AG09309 (cell line): Measurements from ENCODE around the gene KEAP1.
"Not testable (repeated sequence)": the region's sequence is repeated elsewhere in the genome, so short reads cannot be mapped to it uniquely, and the experiment has no call there.

ENCODE experiments used
- DNase-seq: peaks from one replicate; pipeline ENCODE4 v3.0.0-alpha.2; 2010; ENCODE audit warnings: low read depth
- H3K4me3 ChIP-seq: 2 replicates; pipeline ENCODE4 v1.5.1; 2011; ENCODE audit warnings: mild to moderate bottlenecking, low read depth, low read length, moderate library complexity; ENCODE audit not compliant: control insufficient read depth
- TF ChIP-seq, protein P1 (sequence below): IDR thresholded peaks from 2 replicates; pipeline ENCODE4 v1.5.1; 2011; ENCODE audit warnings: mild to moderate bottlenecking, low read depth, low read length, inconsistent platforms; ENCODE audit not compliant: insufficient read depth, control insufficient read depth; ENCODE audit errors: missing control alignments

KEAP1 gene

DNA sequence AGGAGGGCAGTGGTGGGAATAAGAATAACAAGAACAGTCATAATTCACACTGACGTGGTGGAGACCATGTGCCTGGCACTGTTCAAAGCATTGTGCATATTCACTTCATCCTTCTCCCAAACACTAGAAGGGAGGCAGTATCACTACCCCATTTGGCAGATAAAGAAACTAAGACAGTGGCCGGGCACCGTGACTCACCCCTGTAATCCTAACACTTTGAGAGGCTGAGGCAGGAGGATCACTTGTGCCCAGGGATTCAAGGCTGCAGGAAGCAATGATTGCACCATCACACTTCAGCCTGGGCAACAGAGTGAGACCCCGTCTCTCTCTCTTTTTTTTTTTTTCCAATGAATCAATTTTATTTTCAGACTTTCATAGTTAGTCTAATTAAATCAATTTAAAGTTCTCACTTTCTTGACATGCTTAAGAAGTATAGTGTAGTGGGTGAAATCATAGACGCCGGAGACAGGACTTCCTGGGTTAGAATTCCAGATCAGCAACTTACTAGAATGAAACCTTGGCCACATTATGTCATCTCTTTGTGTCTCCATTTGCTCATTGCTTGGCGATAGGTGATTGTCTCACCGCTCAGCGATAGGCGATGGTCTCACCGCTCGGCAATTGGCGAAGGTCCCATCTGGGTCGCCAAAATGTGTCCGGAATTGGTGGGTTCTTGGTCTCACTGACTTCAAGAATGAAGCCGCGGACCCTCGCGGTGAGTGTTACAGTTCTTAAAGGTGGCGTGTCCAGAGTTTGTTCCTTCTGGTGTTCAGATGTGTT, 35.2 kb upstream of the KEAP1 start:
- no peak overlapping the region for H3K4me3 ChIP-seq
- no peak for DNase-seq
- TF ChIP-seq, protein P1, sequence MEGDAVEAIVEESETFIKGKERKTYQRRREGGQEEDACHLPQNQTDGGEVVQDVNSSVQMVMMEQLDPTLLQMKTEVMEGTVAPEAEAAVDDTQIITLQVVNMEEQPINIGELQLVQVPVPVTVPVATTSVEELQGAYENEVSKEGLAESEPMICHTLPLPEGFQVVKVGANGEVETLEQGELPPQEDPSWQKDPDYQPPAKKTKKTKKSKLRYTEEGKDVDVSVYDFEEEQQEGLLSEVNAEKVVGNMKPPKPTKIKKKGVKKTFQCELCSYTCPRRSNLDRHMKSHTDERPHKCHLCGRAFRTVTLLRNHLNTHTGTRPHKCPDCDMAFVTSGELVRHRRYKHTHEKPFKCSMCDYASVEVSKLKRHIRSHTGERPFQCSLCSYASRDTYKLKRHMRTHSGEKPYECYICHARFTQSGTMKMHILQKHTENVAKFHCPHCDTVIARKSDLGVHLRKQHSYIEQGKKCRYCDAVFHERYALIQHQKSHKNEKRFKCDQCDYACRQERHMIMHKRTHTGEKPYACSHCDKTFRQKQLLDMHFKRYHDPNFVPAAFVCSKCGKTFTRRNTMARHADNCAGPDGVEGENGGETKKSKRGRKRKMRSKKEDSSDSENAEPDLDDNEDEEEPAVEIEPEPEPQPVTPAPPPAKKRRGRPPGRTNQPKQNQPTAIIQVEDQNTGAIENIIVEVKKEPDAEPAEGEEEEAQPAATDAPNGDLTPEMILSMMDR = no peak

DNA sequence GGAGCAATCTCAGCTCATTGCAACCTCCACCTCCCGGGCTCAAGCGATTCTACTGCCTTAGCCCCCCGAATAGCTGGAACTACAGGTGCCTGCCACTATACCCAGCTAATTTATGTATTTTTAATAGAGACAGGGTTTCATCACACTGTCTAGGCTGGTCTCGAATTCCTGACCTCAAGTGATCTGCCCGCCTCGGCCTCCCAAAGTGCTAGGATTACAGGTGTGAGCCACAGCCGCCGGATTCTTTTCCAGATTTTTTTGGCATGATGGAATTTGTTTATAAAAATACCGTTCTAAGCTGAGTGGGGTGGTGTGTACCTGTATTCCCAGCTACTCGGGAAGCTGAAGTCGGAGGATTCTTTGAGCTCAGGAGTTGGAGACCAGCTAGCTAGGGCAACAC, 34.5 kb upstream of the KEAP1 start:
- TF ChIP-seq, protein P1 = no peak
- no peak overlapping the region for H3K4me3 ChIP-seq
- no peak for DNase-seq

DNA sequence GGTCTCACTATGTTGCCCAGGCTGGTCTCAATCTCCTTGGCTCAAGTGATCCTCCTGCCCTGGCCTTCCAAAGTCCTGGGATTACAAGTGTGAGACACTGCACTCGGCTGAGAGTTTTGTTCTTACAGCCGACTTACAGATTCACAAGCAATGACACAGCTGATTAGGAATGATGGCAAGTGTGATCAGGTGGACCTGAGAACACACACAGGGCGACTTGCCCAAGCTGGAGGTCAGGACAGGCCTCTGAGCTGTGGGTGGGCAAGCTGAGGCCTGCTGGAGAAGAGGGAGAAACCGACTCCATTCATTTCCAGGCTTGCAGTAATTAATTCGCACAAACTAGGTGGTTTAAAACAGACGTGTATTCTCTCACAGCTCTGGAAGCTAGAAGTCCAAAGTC, 32.5 kb upstream of the KEAP1 start:
- DNase-seq = no peak
- TF ChIP-seq, protein P1 = no peak
- H3K4me3 ChIP-seq = no peak overlapping the region

DNA sequence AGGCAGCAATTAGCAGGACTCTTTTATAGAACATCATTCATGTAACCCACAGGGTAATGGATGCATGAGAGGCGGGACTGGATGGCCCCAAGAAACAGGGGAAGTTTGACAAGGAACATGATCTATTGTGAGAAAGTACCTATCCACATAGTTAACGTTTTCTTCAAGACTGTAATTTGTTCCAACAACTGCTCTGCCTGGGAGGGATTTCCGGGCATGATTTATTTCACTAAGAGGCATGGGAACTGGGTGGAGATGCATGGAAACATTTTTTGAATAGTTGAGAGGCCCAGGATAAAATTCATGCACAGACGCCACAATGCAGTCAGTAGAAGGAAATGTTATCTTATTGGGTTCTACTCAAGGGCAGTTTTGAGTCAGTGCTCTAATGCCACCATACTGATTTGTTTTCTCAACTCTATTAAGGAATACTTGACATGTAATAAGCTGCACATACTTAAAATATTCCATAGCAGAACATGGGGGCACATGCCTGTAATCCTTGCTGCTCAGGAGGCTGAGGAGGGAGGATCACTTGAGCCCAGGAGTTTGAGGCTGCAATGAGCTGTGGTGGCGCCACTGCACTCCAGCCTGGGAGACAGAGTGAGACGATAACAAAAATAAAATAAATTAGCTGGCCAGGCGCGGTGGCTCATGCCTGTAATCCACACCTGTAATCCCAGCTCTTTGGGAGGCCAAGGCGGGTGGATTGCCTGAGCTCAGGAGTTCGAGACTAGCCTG, 30.7 kb upstream of the KEAP1 start:
- DNase-seq = peak; percentile 76
- TF ChIP-seq, protein P1 = no peak
- no peak overlapping the region for H3K4me3 ChIP-seq

DNA sequence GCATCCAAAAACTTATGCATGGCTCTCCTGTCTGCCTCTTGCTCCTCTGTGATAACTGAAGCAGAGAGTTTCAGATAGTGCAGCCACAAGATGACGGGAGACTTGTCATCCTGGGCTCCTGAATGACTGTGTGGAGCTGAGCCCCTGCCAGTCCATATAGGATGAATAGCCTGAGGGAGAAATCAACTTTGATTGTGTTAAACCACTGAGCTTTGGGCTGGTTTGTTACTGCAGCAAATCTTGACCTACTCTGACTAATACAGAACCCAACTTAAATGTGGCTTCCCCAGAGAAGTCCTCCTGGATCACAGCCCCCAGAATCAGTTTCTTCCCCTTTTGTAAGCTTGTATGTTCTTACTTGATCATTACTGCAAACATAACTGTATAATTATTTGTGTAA, 29.3 kb upstream of the KEAP1 start:
- DNase-seq = no peak
- TF ChIP-seq, protein P1 = no peak
- no peak overlapping the region for H3K4me3 ChIP-seq

DNA sequence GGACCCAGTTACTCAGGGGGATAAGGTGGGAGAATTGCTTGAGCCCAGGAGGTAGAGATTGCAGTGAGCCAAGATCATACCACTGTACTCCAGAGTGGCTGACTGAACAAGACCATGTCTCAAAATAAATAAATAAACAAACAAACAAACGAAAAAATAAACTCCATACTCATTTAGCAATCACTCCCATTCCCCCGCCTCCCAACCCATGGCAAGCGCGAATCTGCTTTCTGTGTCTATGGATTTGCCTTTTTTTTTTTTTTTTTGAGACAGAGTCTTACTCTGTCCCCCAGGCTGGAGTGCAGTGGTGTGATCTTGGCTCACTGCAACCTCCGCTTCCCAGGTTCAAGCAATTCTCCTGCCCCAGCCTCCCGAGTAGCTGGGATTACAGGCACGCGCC, 23.7 kb upstream of the KEAP1 start:
- not testable (repeated sequence) for DNase-seq, H3K4me3 ChIP-seq

DNA sequence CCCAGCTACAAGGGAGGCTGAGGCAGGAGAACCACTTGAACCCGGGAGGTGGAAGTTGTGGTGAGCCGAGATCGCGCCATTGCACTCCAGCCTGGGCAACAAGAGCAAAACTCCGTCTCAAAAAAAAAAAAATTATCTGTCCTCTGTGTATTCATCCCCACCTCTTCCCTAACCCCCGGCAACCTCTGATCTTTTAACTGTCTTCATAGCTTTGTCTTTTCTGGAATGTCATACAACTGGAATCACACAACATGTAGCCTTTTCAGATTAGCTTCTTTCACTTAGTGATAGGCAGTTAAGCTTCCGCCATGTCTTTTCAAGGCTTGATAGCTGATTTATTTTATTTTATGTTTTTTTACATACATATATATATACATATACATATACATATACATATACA, 22.5 kb upstream of the KEAP1 start:
- TF ChIP-seq, protein P1 = no peak
- no peak overlapping the region for H3K4me3 ChIP-seq
- no peak for DNase-seq
